Measurements from ENCODE around the gene PPP1R1C.

GRCh38 chr2:182116774-182117173 lies 131.1 kb downstream of the PPP1R1C start:
- TF ChIP-seq, protein P1, sequence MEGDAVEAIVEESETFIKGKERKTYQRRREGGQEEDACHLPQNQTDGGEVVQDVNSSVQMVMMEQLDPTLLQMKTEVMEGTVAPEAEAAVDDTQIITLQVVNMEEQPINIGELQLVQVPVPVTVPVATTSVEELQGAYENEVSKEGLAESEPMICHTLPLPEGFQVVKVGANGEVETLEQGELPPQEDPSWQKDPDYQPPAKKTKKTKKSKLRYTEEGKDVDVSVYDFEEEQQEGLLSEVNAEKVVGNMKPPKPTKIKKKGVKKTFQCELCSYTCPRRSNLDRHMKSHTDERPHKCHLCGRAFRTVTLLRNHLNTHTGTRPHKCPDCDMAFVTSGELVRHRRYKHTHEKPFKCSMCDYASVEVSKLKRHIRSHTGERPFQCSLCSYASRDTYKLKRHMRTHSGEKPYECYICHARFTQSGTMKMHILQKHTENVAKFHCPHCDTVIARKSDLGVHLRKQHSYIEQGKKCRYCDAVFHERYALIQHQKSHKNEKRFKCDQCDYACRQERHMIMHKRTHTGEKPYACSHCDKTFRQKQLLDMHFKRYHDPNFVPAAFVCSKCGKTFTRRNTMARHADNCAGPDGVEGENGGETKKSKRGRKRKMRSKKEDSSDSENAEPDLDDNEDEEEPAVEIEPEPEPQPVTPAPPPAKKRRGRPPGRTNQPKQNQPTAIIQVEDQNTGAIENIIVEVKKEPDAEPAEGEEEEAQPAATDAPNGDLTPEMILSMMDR (IDR thresholded peaks at IDR 0.05), result no peak
- TF ChIP-seq EZH2 (IDR thresholded peaks at IDR 0.05; ENCODE audit: borderline replicate concordance, insufficient read depth, low read depth, low read length, poor library complexity, severe bottlenecking), result no peak
